Activated naive CD8-positive, alpha-beta T cell treated with anti-CD3 and anti-CD28 coated beads, Interleukin-2, amount 50 U/mL, for 16 hours (primary cell): ENCODE measurements around the gene TRIM66.
A peak's percentile ranks its signal among the peaks of the same experiment; 100 is the strongest.

Source experiments
- DNase-seq: peaks from one replicate; pipeline ENCODE4 v3.0.0-alpha.2; 2020; ENCODE audit warnings: low read depth, low spot score

The TRIM66 gene, protein sequence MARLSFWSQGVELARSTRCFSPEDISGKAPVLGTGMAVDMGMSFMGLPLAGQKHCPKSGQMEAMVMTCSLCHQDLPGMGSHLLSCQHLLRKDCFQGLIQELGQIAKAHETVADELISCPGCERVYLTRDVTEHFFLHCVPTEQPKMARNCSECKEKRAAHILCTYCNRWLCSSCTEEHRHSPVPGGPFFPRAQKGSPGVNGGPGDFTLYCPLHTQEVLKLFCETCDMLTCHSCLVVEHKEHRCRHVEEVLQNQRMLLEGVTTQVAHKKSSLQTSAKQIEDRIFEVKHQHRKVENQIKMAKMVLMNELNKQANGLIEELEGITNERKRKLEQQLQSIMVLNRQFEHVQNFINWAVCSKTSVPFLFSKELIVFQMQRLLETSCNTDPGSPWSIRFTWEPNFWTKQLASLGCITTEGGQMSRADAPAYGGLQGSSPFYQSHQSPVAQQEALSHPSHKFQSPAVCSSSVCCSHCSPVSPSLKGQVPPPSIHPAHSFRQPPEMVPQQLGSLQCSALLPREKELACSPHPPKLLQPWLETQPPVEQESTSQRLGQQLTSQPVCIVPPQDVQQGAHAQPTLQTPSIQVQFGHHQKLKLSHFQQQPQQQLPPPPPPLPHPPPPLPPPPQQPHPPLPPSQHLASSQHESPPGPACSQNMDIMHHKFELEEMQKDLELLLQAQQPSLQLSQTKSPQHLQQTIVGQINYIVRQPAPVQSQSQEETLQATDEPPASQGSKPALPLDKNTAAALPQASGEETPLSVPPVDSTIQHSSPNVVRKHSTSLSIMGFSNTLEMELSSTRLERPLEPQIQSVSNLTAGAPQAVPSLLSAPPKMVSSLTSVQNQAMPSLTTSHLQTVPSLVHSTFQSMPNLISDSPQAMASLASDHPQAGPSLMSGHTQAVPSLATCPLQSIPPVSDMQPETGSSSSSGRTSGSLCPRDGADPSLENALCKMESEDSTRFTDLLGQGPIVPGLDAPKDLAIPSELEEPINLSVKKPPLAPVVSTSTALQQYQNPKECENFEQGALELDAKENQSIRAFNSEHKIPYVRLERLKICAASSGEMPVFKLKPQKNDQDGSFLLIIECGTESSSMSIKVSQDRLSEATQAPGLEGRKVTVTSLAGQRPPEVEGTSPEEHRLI (N-terminal part only)

DNA sequence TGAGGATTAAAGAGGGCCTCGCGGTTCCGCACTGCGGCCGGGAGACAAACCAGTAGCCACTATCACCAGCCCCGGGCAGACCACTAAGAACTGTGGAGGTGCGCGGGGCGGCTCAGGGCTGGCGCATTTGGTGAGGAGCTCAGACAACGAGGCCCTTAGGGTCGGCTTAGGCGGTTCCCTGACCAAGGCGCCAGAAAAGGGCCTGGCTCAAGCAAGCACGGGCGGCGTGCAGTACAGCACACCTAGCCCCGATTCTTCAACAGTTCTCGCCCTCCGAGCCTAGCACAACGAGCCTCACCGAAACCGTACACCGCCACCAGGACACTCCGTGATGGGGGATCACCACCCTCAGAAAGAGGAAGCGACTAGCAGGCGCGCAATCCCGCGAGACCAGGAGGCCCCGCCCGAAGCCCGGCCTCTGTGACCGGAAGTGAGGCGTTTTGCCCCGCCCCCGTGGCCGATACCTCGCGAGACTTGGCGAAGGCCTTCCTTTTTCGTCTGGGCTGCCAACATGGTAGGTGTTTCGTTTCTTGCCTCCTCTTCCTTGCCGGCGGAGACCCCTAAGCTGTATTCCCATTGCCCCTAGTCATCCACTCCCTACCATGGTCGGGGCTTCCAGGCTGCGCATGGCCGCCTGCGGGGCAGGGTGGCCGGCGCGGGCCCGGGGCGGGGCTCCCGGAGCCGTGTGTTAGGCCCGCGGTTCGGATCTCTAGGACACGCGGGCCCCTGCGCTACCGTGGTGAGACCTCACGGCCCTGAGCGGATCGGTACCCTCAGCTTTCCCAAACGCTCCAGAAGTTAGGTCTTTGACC lies at the start of gene TRIM66, which contains the start of gene RPL27A:
TRIM66 (minus strand) TSS at position 363 of the 812 bp plus-strand sequence. CDS start 10,391 bp downstream, outside the sequence.
RPL27A (plus strand) TSS at position 490 of the 812 bp plus-strand sequence; CDS start at position 512, 22 bp downstream.
- DNase-seq: peak; percentile 99

DNA sequence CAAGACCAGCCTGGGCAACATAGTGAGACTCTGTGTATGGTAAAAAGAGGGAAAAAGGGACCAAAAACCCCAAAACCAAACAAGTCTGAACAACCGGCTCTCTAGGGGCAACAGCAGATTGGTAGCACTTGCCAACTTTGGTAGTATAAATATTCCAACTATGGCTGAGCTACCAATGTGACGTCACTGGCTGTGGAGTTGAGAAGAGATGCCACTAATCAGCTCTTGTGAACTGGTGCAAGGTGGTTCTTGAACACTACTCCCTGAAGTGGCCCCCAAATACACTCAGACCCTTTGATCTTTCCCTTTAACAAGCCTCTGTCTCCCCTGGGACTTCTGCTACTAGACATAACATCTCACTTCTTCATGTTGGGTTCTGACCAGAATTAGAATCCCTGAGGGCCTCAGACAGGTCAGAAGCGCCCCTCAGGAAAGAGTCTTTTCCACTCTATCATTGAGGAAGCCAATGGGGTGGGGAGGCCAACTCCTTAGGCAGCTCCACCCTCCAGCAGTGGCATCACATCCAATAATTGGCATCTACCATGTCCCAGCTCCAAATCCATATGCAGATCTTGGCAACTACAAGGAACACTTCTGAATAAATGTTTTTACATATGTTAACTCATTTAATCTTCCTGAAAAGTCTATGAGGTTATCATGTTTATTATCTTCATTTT lies 49.3 kb upstream of the TRIM66 start:
- no peak for DNase-seq

DNA sequence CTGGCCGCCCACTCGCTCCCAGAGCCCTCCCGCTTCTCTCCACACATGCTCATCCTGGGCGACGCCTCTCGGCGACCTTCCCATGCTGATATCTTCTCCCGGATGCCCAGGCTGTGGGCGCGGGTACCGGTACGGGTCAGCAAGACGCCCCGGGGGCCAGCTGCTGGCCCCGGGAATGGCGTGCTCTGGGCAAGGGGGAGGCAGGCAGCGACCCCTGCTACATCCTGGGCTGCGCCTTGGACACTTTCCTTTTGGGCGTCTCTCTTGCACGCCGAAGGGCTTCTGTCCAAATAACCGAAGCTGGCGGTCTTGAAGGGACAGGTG lies 48.2 kb upstream of the TRIM66 start:
- DNase-seq: no peak

DNA sequence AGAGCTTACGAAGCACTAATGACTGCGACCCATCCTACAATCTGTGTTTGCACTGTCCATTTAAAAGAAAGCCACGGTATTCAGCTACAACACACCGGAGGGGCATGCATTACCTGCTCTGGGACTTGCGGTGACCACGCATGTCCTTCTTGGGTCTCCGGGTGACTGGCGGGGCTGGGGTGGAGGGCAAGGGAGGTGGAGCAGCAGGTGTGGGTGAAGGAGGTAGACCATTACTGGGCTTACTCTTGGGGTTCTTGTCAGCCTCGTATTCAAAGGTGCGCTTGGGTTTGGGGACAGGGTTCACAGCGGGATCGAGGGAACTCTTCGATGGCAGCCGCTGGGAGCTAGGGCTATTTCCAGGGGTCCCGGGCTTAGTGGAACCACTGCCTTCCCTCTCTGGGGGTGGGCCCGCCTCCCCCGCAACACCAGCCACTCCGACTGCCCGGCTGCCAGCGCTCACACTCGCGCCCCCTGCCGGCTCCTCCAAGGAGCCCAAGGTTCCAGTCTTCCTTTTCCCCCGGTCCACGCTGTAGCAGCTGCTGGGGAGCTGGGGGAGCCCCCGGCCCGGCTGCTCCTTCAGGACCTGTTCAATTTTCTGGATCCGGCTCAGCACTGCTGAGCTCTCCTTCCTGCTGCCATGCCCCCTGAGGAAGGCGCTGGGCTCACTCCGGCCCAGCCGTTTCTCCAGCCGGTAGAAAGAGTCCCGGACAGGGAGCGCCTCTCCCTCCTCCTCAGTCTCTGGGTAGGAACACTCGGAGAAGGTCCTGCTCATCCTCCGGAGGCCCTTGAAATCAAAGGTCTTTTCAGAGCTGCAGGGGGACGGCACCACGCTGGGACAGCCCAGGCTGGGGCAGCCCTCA lies 47.6 kb upstream of the TRIM66 start:
- no peak for DNase-seq

DNA sequence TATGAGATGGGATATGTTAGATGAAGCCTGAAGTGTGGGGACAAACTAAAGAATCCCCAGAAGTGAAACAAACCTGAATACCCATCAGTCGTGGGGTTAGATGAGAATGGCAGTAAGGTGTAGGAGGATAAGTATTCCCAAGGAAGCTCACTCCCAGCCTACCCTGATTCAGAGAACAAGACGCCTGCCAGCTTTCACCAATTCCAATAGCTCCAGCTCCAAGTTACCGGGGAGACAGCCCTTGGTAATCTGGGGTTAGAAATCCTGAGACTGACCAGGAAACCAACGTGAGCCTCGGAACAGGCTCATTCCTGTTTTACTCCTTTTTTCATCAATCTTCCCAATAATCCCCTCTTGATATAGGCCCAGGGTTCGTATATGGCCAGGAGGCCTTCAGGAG lies 46.6 kb upstream of the TRIM66 start:
- no peak for DNase-seq

DNA sequence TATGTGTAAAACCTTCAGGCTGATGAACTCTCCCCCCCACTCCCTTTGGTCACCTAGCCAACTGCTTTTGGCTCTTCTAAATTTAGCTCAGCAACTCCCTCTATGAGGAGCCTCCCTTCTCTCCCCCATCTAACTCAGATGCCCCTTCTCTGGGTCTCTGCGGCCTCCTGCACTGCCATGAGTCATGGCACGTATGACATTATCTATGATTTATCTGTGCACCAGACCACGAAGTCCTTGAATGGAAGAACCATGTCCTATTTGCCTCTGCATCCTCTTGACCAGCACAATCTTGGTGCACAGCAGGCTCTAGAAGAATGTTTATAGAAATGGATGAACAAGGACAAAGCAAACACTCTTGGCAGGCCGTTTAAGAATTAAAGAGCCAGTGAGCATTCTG lies 46.1 kb upstream of the TRIM66 start:
- DNase-seq: no peak

DNA sequence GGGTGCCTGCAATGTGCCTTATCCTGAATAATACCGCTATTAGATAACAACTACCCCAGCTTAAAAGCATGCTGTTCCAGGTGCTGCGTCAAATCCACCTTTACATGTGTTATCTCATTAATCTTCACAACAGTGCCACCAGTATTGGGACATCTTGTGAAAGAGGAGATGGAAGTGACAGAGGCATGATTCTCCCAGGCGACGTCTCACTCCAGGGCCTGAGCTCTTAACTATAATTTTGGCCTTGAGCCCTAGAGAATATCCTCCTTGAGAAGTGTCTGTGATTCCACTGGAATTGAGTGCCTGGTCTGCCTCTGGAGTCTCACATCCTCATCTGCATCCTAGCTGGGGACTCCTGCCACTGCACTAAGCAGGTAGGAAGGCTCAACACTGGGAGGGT lies 43.9 kb upstream of the TRIM66 start:
- no peak for DNase-seq

DNA sequence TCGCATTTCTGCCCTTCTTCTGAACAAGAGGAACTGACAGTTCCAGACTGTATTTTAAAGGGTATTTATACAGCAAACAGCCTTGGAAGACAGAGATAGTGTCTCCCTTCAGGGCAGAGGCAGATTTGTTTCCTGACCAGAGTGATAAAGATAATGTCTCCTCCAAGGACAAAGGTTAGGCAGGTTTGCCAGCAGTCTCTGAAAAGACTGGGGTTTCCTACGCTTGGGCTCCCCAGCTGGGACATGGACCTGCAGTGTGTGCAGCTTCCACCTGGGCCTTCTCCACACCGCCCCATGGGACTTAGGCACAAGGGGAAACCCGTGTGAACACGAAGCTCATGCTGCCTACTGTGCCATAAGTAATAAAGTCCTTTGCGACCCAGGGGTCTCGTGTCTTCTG lies 42.2 kb upstream of the TRIM66 start:
- no peak for DNase-seq

DNA sequence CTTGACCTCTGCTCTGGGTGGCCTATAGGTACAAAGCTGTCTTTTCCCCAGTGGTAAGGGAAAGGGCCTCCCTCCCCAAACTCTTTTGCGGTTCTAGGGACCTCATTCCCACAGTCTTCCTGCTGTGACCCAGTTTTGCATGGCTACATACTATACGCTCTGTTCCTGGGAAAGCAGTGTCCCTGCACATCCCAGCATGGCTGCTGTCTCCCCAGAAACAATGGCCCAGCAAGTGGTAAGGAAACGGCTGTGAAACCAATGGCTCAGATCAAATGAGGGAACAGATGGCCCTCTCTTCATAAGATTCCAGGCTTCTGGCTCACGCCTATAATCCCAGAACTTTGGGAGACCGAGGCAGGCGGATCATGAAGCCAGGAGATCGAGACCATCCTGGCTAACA lies 41.2 kb upstream of the TRIM66 start:
- no peak for DNase-seq

DNA sequence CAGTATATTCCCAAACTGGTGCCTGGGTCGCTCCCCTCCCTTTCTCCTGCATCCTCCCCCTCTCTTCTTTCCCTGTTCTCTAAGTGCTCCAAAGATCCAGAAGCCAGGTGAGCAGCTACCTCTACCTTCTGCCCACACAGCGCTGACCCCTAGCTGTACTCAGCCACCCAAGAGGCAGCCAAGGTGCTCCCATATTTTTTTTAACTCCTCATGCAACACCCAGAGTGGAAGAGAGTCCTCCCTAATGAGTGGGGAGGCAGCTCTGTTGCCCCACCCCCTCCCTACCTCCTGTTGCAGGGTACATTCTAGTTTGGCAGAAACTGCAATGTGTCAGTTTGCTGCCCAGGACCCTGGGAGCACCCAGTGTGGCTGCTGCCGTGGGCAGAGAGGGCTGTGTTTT lies 40.3 kb upstream of the TRIM66 start:
- no peak for DNase-seq

DNA sequence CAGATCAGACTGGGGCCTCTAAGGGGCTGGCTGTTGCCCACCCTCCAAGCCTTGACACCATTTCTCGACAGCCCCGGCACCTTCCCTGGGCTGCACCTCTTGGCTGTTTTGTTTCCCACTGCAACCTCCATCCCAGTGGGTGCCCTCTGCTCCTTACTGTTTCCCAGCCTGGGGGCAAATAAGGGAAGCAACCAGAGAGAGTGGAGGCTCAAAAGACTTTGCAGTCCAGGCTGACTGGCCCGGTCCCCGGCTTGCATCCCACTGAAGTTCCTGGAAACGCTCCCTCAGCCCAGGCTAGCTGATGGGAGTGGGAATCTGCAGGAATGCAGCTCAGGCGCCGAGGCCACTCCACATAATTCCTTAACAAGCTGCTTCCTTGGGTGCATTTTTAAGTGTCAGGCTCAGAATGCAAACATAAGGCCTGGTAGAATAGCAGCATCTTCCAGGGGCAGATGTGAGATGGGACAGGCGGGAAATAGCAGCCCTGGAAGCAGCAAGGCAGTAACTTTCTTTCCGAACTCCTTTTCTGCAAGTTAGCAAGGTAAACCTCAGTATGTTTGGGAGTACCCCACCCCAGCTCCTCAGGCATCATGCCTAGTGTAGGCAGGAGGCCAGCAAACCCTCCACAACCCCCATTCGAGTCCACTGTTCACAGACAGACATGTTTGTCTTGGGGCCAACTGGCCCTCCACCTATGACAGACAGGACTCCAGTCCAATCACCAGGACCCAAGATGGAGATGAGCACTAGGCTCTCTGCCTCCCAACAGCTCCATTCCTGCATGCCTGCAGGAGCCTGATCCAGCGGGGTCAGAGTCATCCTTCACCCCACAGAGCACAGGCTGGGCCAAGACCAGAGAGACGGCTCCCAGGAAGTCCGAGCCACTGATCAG lies 39.4 kb upstream of the TRIM66 start:
- DNase-seq: no peak

DNA sequence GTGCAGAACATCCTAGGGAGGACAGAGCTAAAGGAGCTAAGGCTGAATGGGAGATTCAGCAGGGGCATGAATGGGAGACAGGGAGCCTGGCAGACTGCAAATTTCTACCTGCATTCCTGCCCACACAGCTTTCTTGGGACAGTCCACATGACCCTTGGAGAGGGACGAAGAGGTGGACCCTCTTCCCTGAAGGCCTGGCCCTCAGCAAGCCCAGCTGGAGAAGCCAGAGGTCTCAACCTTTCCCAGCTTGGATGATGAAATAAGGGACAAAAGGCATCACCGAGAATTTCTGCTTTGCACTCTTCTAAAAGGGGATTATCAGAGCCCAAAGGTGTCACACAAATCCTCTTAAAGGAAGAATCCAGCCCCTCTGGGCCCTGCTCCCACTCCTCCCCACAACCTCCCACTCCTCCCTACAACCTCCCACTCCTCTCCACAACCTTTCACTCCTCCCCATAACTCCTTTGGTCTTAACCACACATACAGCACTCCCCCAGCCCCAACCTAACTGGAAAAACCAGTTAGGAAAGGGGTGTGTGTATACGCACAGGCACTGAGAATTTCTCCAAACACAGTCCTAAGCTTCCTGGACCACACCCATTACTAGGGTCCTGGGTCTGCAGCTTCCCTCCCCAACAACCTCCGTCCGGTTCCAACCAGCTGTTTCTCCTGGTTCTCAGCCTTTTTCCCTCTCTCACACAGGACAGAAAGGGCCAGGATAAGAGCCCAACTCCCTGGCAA lies 38.6 kb upstream of the TRIM66 start:
- no peak for DNase-seq

DNA sequence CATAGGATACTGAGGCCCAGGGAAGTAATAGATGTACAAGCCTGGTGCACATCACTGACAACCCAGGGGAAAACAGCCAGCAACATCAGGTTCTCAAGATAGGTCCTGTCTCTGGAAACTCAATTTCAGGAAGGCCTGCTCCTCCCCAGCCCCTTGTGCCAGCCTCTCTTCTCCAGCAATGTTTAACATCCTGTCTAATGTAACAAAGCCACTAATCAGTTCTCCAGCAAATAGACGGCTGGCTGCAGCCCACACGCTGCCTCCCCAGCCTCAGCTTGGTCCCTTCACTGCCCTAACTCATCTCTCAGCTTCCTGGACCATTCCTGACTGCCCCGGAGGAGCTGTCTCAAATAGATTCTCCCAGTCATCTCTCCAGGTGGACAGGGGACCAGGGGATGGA lies 37.9 kb upstream of the TRIM66 start:
- DNase-seq: no peak

DNA sequence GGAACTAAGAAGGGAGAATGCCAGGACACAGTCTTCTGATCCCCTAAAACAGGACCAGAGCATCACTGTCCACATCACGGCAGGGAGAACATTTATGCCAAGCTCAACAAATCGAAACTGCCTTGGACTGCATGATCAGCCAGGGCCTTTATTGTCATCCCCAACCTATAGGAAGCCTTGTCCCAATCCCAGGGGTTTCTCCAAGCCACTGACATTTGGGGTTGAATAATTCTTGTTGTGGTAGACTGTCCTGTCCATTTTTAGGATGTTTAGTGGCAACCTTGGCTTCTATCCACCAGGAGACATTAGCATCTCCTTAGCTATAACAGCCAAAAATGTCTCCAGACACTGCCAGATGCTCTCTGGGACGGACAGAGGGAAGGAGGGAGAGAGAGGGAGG lies 37.3 kb upstream of the TRIM66 start:
- no peak for DNase-seq

DNA sequence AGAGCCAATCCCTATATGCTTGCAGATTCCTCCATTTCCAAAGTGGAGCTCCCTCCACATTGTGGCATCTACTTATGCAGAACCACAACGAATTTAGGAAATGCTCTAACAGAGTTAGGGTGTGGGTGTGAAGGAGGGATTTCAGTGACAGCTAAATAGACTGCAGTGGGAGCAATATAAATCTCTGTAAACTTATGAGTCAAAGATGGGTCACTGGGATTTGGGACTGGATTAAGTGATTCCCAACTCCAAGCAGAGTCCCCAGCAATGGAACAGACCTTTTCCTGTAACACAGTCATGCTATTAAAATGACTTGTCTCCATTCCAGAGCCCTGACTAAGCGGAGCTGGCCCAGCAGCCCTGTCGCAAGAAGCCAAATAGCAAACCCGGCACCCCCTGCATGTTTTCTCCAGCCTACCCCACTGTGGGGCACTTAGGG lies 36.8 kb upstream of the TRIM66 start:
- no peak for DNase-seq

DNA sequence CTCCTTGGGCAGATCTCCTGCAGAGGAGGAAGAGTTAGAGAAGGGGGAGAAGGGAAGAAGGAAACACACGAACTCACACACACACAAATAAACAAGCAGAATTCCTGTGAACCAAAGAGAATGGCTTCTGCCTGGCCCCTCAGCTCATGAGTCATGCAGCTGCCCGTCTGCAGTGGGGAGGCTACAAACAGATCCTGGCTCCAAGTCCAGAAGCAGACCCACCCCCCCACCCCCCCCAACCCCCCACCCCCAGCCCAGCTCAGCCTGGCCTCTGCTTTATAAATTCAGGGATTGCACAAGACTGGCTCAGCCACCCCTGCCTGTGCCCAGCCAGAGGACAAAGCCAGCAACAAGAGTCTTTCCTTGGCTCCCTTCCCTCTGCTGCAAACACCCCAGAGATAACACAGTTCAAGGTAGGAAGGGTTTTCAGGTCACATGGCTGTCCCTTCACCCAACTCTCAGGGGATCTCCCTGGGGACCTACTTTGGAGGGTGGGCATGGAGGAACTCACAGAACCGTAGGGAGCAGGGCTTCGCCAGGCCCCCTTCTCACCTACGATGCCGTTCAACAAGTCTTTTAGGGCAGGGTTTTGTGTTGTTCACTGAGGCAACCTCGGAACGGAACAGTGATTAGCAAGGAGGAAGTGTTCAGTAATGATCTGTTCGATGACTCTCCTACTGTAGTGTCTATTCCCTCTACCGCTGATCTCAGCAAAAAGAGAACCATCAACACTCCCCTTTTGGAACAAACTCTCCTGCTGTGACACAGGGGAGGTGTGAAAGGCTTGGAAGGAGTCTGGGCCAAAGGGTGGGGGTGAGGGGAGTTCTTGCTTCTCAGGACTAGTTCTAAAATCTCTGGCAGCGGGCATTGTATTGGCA lies 35.6 kb upstream of the TRIM66 start:
- DNase-seq: no peak

DNA sequence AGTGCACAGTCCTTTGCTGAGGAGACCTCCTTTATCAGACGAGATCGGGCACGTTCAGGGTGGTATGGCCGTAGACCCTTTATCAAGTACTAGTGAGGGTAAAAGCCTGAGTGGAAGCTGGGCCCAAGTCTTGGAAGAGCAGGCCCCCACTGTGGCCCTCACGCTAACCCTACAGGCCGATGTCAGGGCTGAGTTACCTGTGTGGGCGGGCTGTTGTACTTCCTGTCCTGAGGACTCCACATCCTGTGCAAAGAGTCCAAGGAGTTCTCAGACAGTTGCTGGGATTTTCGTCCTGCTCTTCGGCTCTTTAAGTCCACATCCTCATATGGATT lies 35.0 kb upstream of the TRIM66 start:
- no peak for DNase-seq
